OCI-M2 (cell line): ENCODE measurements around the gene WWP2.
"Not testable (repeated sequence)": the region's sequence is repeated elsewhere in the genome, so short reads cannot be mapped to it uniquely, and the experiment has no call there.

Experiments
- DNase-seq: peaks from one replicate; lab custom pipeline; 2025; ENCODE audit not compliant: unreplicated experiment; lab: John Stamatoyannopoulos, UW

WWP2 gene

DNA sequence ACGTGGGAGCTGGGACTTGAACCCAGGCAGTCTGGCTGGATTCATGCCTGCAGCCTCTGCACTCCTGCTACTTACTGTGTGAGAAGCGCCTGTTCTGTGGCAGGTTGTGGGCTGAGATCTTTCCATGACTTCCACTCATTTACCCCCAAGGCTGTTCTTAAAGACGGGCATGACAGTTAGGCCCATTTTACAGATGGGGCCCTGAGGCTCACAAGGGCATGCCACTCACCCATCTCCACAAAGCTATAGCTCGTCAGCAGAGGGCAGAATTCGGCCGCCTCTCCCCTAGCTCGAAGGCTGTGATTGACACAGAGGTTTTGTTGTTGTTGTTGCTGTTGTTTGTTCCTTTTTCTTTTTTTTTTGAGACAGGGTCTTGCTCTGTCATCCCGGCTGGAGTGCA lies 210.8 kb downstream of the WWP2 start:
- not testable (repeated sequence) for DNase-seq

DNA sequence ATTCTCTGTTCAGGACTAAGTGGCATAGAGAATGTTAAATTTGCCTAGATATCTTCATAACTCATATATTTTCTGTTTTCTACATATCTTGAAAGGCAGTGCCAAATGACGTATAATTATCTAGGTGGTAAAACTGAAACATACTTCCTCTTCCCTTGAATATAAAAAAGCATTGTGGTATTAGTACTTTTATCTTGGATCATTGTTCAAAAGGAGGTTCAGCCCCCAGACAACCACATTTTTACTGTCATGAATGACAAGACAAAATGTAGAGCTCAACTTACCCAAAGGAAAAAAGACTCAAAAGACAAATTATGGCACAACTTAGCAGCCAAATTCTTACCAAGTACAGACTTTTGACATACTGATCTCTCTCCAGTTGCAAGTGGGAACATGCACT lies 223.1 kb downstream of the WWP2 start:
- not testable (repeated sequence) for DNase-seq
